Lower lobe of right lung (tissue), 2 donors: ENCODE data around the gene MCM9. TPM values are rescaled to one million over a fixed set of nuclear protein-coding genes. Genes with fewer than 3 reads are reported as not detected.

ENCODE experiments used
- ATAC-seq, 2 donors: fragments of 200-7000 bp; cut with Tn5 transposase; one replicate each; pipeline ENCODE4 v1.9.1; 2020 to 2022; ENCODE audit warnings: mild to moderate bottlenecking in 2 of 2, moderate library complexity in 2 of 2
- DNase-seq: peaks from one replicate; pipeline ENCODE4 v3.0.0-alpha.2; 2020
- H3K27ac ChIP-seq: fragments of 200-600 bp; one replicate; pipeline ENCODE4 v1.8.0; 2022
- H3K27me3 ChIP-seq: fragments of 200-600 bp; one replicate; pipeline ENCODE4 v1.8.0; 2022; ENCODE audit warnings: low read depth
- H3K36me3 ChIP-seq: fragments of 200-600 bp; one replicate; pipeline ENCODE4 v1.8.0; 2022; ENCODE audit warnings: mild to moderate bottlenecking
- H3K4me1 ChIP-seq: fragments of 200-600 bp; one replicate; pipeline ENCODE4 v1.8.0; 2022
- H3K4me3 ChIP-seq: fragments of 200-600 bp; one replicate; pipeline ENCODE4 v1.8.0; 2022; ENCODE audit warnings: mild to moderate bottlenecking
- H3K9me3 ChIP-seq: fragments of 200-600 bp; one replicate; pipeline ENCODE4 v1.8.0; 2022
- CTCF ChIP-seq: fragments of 200-600 bp; IDR thresholded peaks from one replicate; pipeline ENCODE4 v1.8.0; 2022; ENCODE audit warnings: antibody characterized with exemption, mild to moderate bottlenecking
- intact Hi-C: fragments of 100-400 bp; cut with DNase I; formaldehyde crosslinking; loops from one replicate; pipeline ENCODE4 v1.11.0; 2022
- total RNA-seq: library from RNA; stranded (reverse); fragmentation: NEBNext Ultra II Directional; extraction: Animal tissue kit (Norgen Biotek cat#: 25700); gene quantifications from one replicate; pipeline ENCODE4 v1.2.1, GENCODE V29; 2021
- donor health status: DM: no; HTN: yes; CAD: no; lungs with severe emphysema.

The MCM9 gene
- total RNA-seq, 1 donor from 2014 or later: 23.6 TPM

DNA sequence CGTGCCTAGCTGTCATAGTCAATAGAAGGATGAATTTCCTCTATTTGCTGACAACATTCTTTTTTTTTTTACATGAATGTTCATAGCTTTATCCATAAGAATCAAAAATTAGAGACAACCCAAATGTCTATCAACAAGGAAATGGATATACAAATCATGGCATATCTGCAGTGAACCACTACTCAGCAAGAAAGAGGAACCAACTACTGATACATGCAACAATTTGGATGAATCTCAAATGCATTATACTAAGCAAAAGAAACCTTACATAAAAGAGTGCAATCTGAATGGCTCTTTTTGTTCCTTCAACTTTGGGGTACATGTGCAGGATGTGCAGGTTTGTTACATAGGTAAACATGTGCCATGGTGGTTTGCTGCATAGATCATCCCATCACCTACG, 17.7 kb upstream of the MCM9 start:
- DNase-seq (no peak), ATAC-seq (no peak)
- no peaks in the 10 kb centered on the region for H3K36me3 ChIP-seq
- no peak overlapping the region for H3K27ac ChIP-seq
- H3K27me3 ChIP-seq: no peaks in the 10 kb centered on the region
- TF ChIP-seq CTCF: no peak
- H3K9me3 ChIP-seq: no peaks in the 10 kb centered on the region
- H3K4me1 ChIP-seq: no peaks in the 10 kb centered on the region
- no peak overlapping the region for H3K4me3 ChIP-seq
- intact Hi-C loops: no loop called here

DNA sequence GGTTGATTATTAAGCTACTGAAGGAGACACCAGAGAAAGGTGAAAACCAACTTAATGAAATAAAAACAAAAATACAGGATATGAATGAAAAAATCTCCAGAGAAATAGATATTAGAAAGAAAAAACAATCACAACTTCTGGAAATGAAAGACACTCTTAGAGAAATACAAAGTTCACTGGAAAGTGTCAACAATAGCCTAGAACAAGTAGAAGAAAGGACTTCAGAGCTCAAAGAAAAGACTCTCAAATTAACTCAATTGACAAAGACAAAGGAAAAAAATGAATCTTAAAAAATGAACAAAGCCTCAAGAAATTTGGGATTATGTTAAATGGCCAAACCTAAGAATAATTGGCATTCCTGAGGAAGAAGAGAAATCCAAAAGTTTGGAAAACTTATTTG, 10.3 kb upstream of the MCM9 start:
- no peaks in the 10 kb centered on the region for H3K27me3 ChIP-seq
- DNase-seq (no peak), ATAC-seq (no peak)
- no peak overlapping the region for H3K4me3 ChIP-seq
- intact Hi-C loops: no loop called here
- no peak for TF ChIP-seq CTCF
- no peaks in the 10 kb centered on the region for H3K4me1 ChIP-seq
- H3K36me3 ChIP-seq: no peaks in the 10 kb centered on the region
- H3K9me3 ChIP-seq: peaks cover 5% of the 10 kb centered on the region
- H3K27ac ChIP-seq: no peak overlapping the region

- TF ChIP-seq CTCF: no peak
- Histone ChIP-seq H3K4me1 (no peaks in the 10 kb centered on the region), H3K9me3 (peaks cover 5% of the 10 kb centered on the region), H3K4me3 (no peak overlapping the region), H3K27me3 (no peaks in the 10 kb centered on the region), H3K36me3 (no peaks in the 10 kb centered on the region), H3K27ac (no peak overlapping the region)
- ATAC-seq: peak; percentile 26 to 57
- no peak for DNase-seq
- intact Hi-C loops: no loop called here
Measured at GRCh38 chr6:118940770-118941169, 5.8 kb upstream of the MCM9 start.

DNA sequence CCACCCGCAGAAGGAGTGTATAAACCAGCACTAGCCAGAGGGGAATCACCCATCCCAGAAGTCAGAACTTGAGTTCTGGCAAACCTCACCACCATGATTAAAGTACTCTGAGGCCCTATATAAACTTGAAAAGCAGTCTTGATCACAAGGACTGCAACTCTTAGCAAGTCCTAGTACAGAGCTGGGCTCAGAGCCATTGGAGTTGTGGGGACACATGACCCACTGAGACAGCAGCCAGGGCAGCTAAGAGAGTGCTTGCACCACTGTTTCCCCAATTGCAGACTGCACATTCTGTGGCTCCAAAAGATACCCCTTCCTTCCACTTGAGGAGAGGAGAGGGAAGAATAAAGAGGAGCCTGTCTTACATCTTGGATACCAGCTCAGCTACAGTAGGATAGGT, 4.7 kb upstream of the MCM9 start:
- no peak for DNase-seq

DNA sequence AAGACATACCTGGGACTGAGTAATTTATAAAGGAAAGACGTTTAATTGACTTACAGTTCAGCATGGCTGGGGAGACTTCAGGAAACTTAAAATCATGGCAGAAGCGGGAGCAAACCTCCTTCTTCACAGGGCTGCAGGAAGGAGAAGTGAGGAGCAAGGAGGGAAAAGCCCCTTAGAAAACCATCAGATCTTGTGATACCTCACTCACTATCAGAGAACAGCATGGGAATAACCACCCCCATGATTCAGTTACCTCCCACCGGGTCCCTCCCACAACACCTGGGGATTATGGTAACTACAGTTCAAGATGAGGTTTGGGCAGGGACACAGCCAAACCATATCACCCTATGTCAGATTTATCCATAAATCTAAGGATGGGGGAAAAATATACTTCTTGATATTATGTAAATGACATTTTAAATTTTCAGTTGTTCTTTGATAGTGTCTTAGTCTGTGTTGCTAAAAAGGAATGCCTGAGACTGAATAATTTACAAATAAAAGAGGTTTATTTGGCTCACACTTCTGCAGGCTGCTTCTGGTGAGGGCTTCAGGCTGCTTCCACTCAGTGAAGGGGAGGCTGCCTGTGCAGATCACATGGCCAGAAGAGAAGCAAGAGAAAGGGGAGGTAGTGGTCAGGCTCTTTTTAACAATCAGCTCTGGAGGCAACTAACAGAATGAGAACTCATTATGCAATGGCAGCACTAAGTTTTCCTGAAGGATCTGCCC, 1.2 kb upstream of the MCM9 start:
- no peak overlapping the region for H3K27ac ChIP-seq
- H3K27me3 ChIP-seq: no peaks in the 10 kb centered on the region
- no peak for DNase-seq
- no peaks in the 10 kb centered on the region for H3K9me3 ChIP-seq
- intact Hi-C loops: no loop called here
- no peak for TF ChIP-seq CTCF
- no peak overlapping the region for H3K4me3 ChIP-seq
- peaks cover 10% of the 10 kb centered on the region for H3K4me1 ChIP-seq
- peaks cover 4% of the 10 kb centered on the region for H3K36me3 ChIP-seq
- ATAC-seq: no peak

More for the DNA sequence above, 4.7 kb upstream of the MCM9 start:
- no peaks in the 10 kb centered on the region for H3K4me1 ChIP-seq
- no peaks in the 10 kb centered on the region for H3K27me3 ChIP-seq
- no peaks in the 10 kb centered on the region for H3K36me3 ChIP-seq
- intact Hi-C loops: no loop called here
- TF ChIP-seq CTCF: no peak
- H3K4me3 ChIP-seq: no peak overlapping the region
- no peak overlapping the region for H3K27ac ChIP-seq
- no peaks in the 10 kb centered on the region for H3K9me3 ChIP-seq
- ATAC-seq: no peak
